Activated CD8-positive, alpha-beta memory T cell treated with anti-CD3 and anti-CD28 coated beads, Interleukin-2, amount 50 U/mL, for 1 hour (primary cell): ENCODE data around the gene RAB4A.
"Not testable (repeated sequence)": the region's sequence is repeated elsewhere in the genome, so short reads cannot be mapped to it uniquely, and the experiment has no call there.

ENCODE experiments used
- DNase-seq: peaks from one replicate; pipeline ENCODE4 v3.0.0-alpha.2; 2020; ENCODE audit errors: extremely low read depth

The RAB4A gene

GRCh38 chr1:229272164-229273158, 1.6 kb downstream of the RAB4A start:
- no peak for DNase-seq

GRCh38 chr1:229273507-229274232, 2.8 kb downstream of the RAB4A start:
- DNase-seq = no peak

- no peak for DNase-seq
Observed at GRCh38 chr1:229275005-229275404, 4.1 kb downstream of the RAB4A start.

GRCh38 chr1:229278120-229278741, 7.3 kb downstream of the RAB4A start:
- no peak for DNase-seq

- DNase-seq = no peak
Observed at GRCh38 chr1:229279242-229279641, 8.3 kb downstream of the RAB4A start.

GRCh38 chr1:229280037-229280828, 9.3 kb downstream of the RAB4A start:
- DNase-seq = no peak

- DNase-seq = no peak
Observed at GRCh38 chr1:229280921-229281320, 10.0 kb downstream of the RAB4A start.

GRCh38 chr1:229281339-229281926, 10.5 kb downstream of the RAB4A start:
- no peak for DNase-seq

GRCh38 chr1:229282295-229282823, 11.4 kb downstream of the RAB4A start:
- DNase-seq = no peak

GRCh38 chr1:229283183-229283611, 12.3 kb downstream of the RAB4A start:
- no peak for DNase-seq

- no peak for DNase-seq
Observed at GRCh38 chr1:229284887-229285286, 14.0 kb downstream of the RAB4A start.

- no peak for DNase-seq
Observed at GRCh38 chr1:229285440-229285839, 14.5 kb downstream of the RAB4A start.

GRCh38 chr1:229286099-229286766, 15.3 kb downstream of the RAB4A start:
- no peak for DNase-seq

GRCh38 chr1:229287267-229287666, 16.4 kb downstream of the RAB4A start:
- no peak for DNase-seq

- no peak for DNase-seq
Observed at GRCh38 chr1:229288516-229288915, 17.6 kb downstream of the RAB4A start.

GRCh38 chr1:229291686-229292085, 20.8 kb downstream of the RAB4A start:
- DNase-seq = not testable (repeated sequence)

- DNase-seq = no peak
Observed at GRCh38 chr1:229293528-229294204, 22.8 kb downstream of the RAB4A start.

GRCh38 chr1:229295745-229296144, 24.8 kb downstream of the RAB4A start:
- no peak for DNase-seq

GRCh38 chr1:229296541-229296941, 25.6 kb downstream of the RAB4A start:
- no peak for DNase-seq

GRCh38 chr1:229297746-229298145, 26.8 kb downstream of the RAB4A start:
- DNase-seq = no peak
